HCT116 (cell line): ENCODE results near the gene CAMK2N2.

ENCODE experiments used
- EZH2 ChIP-seq: fragments of 200-600 bp; sonication (generic); IDR thresholded peaks from 2 replicates; pipeline ENCODE4 v1.6.1; 2017; ENCODE audit warnings: antibody characterized with exemption, mixed run types
- POLR2AphosphoS5 ChIP-seq: IDR thresholded peaks from 2 replicates; pipeline ENCODE4 v1.6.1; 2011; ENCODE audit warnings: mild to moderate bottlenecking, low read depth, low read length, moderate library complexity
- RAD21 ChIP-seq: IDR thresholded peaks from 2 replicates; pipeline ENCODE4 v1.6.1; 2012; ENCODE audit warnings: low read depth, mild to moderate bottlenecking
- SP1 ChIP-seq: IDR thresholded peaks from 2 replicates; pipeline ENCODE4 v1.6.1; 2012; ENCODE audit warnings: low read depth
- TCF7L2 ChIP-seq: IDR thresholded peaks from 2 replicates; pipeline ENCODE4 v1.7.0; 2011; ENCODE audit warnings: borderline replicate concordance, inconsistent platforms; ENCODE audit not compliant: insufficient read depth, insufficient read length; ENCODE audit errors: extremely low read depth
- TF ChIP-seq, protein P1 (sequence below), 3 experiments: fragments of 200-600 bp in 1 of 3; sonication (generic) in 1 of 3; IDR thresholded peaks in 2 of 3; conservative IDR thresholded peaks in 1 of 3; 2 replicates each; pipeline ENCODE4 v1.5.1; 2012 to 2017; ENCODE audit warnings: low read depth in 2 of 3, low read length in 2 of 3, antibody characterized with exemption in 1 of 3, borderline replicate concordance in 1 of 3, control low read depth in 1 of 3, mild to moderate bottlenecking in 1 of 3, mixed read lengths in 1 of 3, mixed run types in 1 of 3, moderate library complexity in 1 of 3; ENCODE audit not compliant: insufficient read depth in 1 of 3
- TF ChIP-seq, protein P2 (sequence below): IDR thresholded peaks from 2 replicates; pipeline ENCODE4 v1.6.1; 2012
- TF ChIP-seq, protein P3 (sequence below): IDR thresholded peaks from 2 replicates; pipeline ENCODE4 v1.6.1; 2012

- TF ChIP-seq, protein P1, sequence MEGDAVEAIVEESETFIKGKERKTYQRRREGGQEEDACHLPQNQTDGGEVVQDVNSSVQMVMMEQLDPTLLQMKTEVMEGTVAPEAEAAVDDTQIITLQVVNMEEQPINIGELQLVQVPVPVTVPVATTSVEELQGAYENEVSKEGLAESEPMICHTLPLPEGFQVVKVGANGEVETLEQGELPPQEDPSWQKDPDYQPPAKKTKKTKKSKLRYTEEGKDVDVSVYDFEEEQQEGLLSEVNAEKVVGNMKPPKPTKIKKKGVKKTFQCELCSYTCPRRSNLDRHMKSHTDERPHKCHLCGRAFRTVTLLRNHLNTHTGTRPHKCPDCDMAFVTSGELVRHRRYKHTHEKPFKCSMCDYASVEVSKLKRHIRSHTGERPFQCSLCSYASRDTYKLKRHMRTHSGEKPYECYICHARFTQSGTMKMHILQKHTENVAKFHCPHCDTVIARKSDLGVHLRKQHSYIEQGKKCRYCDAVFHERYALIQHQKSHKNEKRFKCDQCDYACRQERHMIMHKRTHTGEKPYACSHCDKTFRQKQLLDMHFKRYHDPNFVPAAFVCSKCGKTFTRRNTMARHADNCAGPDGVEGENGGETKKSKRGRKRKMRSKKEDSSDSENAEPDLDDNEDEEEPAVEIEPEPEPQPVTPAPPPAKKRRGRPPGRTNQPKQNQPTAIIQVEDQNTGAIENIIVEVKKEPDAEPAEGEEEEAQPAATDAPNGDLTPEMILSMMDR (IDR thresholded peaks at IDR 0.05 in 2 of 3, conservative IDR thresholded peaks at IDR 0.05 in 1 of 3; ENCODE audit: borderline replicate concordance in 1 of 3, insufficient read depth in 1 of 3, low read depth in 2 of 3, low read length in 2 of 3), result no peak
- TF ChIP-seq POLR2AphosphoS5 (no peak), EZH2 (no peak), TCF7L2 (no peak), RAD21 (no peak), SP1 (no peak)
- TF ChIP-seq, protein P2, sequence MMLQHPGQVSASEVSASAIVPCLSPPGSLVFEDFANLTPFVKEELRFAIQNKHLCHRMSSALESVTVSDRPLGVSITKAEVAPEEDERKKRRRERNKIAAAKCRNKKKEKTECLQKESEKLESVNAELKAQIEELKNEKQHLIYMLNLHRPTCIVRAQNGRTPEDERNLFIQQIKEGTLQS, result no peak
- TF ChIP-seq, protein P3, sequence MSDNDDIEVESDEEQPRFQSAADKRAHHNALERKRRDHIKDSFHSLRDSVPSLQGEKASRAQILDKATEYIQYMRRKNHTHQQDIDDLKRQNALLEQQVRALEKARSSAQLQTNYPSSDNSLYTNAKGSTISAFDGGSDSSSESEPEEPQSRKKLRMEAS, result no peak
Observed at GRCh38 chr3:184282941-184283340, 21.6 kb upstream of the CAMK2N2 start.
